Sigmoid colon (tissue), 4 donors: ENCODE data around the gene RHOJ.

ENCODE experiments used
- EP300 ChIP-seq, 4 donors: sonication (generic); formaldehyde crosslinking; IDR thresholded peaks; one replicate each; pipeline ENCODE4 v1.6.1; 2017; ENCODE audit warnings: antibody characterized with exemption in 4 of 4
- POLR2A ChIP-seq, 2 donors: fragments of 450-650 bp; IDR thresholded peaks; one replicate each; pipeline ENCODE4 v1.6.1; 2016; ENCODE audit warnings: antibody characterized with exemption in 2 of 2, mild to moderate bottlenecking in 2 of 2, moderate library complexity in 2 of 2
- POLR2AphosphoS5 ChIP-seq, 4 donors: sonication (generic); formaldehyde crosslinking; IDR thresholded peaks; one replicate each; pipeline ENCODE4 v1.6.1; 2017; ENCODE audit warnings: antibody characterized with exemption in 4 of 4
- TF ChIP-seq, protein P1 (sequence below), 4 experiments: fragments of 450-650 bp in 3 of 4; fragments of 200-600 bp in 1 of 4; IDR thresholded peaks; one replicate each; pipeline ENCODE4 v1.5.1; 2016 to 2019; ENCODE audit warnings: antibody characterized with exemption in 4 of 4, mild to moderate bottlenecking in 3 of 4, moderate library complexity in 2 of 4

DNA sequence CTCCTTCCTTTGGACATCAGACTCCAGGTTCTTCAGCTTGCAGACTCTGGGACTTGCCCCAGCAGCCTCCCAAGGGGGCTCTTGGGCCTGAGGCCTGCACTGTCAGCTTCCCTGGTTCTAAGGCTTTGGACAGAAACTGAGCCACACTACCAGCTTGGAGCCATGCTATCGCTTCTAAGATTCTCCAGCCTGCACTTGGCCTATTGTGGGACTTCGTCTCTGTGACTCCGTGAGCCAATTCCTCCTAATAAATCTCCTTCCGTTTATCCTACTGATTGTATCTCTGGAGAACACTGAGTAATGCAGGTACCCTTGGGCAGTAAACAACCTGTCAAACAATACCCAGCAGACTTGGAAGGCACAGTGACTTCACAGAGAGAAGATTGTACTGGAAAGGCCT is 24.9 kb upstream of the RHOJ start:
- TF ChIP-seq, protein P1, sequence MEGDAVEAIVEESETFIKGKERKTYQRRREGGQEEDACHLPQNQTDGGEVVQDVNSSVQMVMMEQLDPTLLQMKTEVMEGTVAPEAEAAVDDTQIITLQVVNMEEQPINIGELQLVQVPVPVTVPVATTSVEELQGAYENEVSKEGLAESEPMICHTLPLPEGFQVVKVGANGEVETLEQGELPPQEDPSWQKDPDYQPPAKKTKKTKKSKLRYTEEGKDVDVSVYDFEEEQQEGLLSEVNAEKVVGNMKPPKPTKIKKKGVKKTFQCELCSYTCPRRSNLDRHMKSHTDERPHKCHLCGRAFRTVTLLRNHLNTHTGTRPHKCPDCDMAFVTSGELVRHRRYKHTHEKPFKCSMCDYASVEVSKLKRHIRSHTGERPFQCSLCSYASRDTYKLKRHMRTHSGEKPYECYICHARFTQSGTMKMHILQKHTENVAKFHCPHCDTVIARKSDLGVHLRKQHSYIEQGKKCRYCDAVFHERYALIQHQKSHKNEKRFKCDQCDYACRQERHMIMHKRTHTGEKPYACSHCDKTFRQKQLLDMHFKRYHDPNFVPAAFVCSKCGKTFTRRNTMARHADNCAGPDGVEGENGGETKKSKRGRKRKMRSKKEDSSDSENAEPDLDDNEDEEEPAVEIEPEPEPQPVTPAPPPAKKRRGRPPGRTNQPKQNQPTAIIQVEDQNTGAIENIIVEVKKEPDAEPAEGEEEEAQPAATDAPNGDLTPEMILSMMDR (IDR thresholded peaks at IDR 0.05): no peak
- TF ChIP-seq POLR2AphosphoS5 (IDR thresholded peaks at IDR 0.05) (no peak), POLR2A (IDR thresholded peaks at IDR 0.05) (no peak), EP300 (IDR thresholded peaks at IDR 0.05) (no peak)
